HG02678 (cell line): ENCODE data around the gene NPR1.
"Not testable (repeated sequence)": the region's sequence is repeated elsewhere in the genome, so short reads cannot be mapped to it uniquely, and the experiment has no call there.

ENCODE experiments used
- ATAC-seq: cut with Tn5 transposase; IDR thresholded peaks from one replicate; pipeline ENCODE4 v1.9.1; 2021; ENCODE audit warnings: mild to moderate bottlenecking, moderate library complexity; ENCODE audit not compliant: unreplicated experiment

Gene NPR1

GRCh38 chr1:153723687-153724086 lies 45.2 kb downstream of the NPR1 start:
- no peak for ATAC-seq

DNA sequence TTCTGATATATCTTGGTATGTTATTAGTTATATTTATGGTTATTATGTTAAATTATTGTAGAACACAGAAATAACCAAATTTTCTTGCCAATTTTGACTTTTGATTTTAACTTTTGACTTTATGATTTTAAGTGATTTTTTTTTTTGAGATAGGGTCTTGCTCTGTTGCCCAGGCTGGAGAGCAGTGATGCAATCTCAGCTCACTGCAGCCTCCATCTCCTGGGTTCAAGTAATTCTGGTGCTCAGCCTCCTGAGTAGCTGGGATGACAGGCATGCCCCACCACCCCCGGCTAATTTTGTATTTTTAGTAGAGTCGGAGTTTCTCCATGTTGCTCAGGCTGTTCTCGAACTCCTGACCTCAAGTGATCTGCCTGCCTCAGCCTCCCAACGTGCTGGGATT lies 46.1 kb downstream of the NPR1 start:
- ATAC-seq = not testable (repeated sequence)

- peak; percentile 97 for ATAC-seq
Observed at GRCh38 chr1:153727463-153728304, 49.2 kb downstream of the NPR1 start, which contains the start of gene INTS3. TSS of gene INTS3 (plus strand) at chr1:153728050. CDS start at chr1:153728635, 585 bp downstream.

GRCh38 chr1:153728305-153729066 lies 50.0 kb downstream of the NPR1 start:
- ATAC-seq = no peak

- no peak for ATAC-seq
Observed at GRCh38 chr1:153730468-153730988, 52.0 kb downstream of the NPR1 start.

DNA sequence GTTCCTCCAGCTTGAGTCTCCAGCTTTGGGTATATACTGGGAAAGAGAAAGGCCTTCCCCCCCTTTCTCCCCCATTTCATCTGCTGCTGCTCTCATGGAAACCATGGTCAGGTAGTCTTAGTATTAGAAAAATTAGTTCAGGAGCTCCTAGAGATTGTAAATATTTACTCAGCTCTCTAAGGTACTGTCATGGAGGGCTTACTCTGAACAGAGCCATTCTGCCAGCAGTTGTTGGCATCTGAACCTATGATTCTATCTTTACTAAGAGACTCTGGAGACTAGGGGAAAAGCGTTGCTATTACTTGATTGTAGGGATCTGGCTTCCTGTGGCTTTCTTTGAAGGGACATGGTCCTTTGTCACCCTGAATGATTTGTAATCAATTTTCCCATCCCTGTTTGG lies 55.5 kb downstream of the NPR1 start:
- no peak for ATAC-seq

GRCh38 chr1:153734396-153735089 lies 56.1 kb downstream of the NPR1 start:
- ATAC-seq = peak; percentile 32

- no peak for ATAC-seq
Observed at GRCh38 chr1:153735090-153735420, 56.6 kb downstream of the NPR1 start.

- ATAC-seq = no peak
Observed at GRCh38 chr1:153741986-153742385, 63.5 kb downstream of the NPR1 start.

GRCh38 chr1:153742411-153743142 lies 64.1 kb downstream of the NPR1 start:
- ATAC-seq = peak; percentile 59
